CD8-positive, alpha-beta memory T cell (primary cell): ENCODE results near the gene ST3GAL2. TPM values are rescaled to one million over a fixed set of nuclear protein-coding genes. Genes with fewer than 3 reads are reported as not detected.
"Not testable (repeated sequence)": the region's sequence is repeated elsewhere in the genome, so short reads cannot be mapped to it uniquely, and the experiment has no call there.

Experiments
- CTCF ChIA-PET: fragments of 350-600 bp; sonication (Branson Sonifier 250); formaldehyde crosslinking; loops from one replicate; lab custom pipeline; 2021; ENCODE audit warnings: antibody characterized with exemption; lab: Charles Lee
- POLR2A ChIA-PET: fragments of 350-600 bp; sonication (Branson Sonifier 250); formaldehyde crosslinking; loops from one replicate; lab custom pipeline; 2021; ENCODE audit warnings: antibody characterized with exemption; lab: Charles Lee
- DNase-seq, 5 donors: peaks; one replicate each; pipeline versions ENCODE4 v3.0.0 to v3.0.0-alpha.2; 2020 to 2022; ENCODE audit warnings: mixed read lengths in 1 of 5
- H3K27ac ChIP-seq: one replicate; pipeline ENCODE4 v1.7.0; 2013; ENCODE audit warnings: low read depth, mild to moderate bottlenecking, low read length, moderate library complexity
- H3K27me3 ChIP-seq: 2 replicates; pipeline ENCODE4 v1.7.0; 2013; ENCODE audit warnings: low read length, mild to moderate bottlenecking; ENCODE audit not compliant: insufficient read depth, poor library complexity, severe bottlenecking
- H3K36me3 ChIP-seq: 2 replicates; pipeline ENCODE4 v1.7.0; 2013; ENCODE audit warnings: mild to moderate bottlenecking, low read length, moderate library complexity; ENCODE audit not compliant: insufficient read depth
- H3K4me1 ChIP-seq: 2 replicates; pipeline ENCODE4 v1.7.0; 2013; ENCODE audit warnings: mild to moderate bottlenecking, low read length, moderate library complexity; ENCODE audit not compliant: insufficient read depth
- H3K4me3 ChIP-seq: 2 replicates; pipeline ENCODE4 v1.7.0; 2013; ENCODE audit warnings: mild to moderate bottlenecking, low read length
- H3K9me3 ChIP-seq: 2 replicates; pipeline ENCODE4 v1.7.0; 2013; ENCODE audit warnings: mild to moderate bottlenecking, low read length
- H3K27ac Mint-ChIP-seq, 8 donors: one replicate each; pipeline ENCODE4 v1.8.0; 2020 to 2021; ENCODE audit warnings: mixed read lengths in 8 of 8, mild to moderate bottlenecking in 6 of 8, inconsistent platforms in 3 of 8, moderate library complexity in 3 of 8
- H3K27me3 Mint-ChIP-seq, 2 donors: one replicate each; pipeline ENCODE4 v1.8.0; 2020 to 2021; ENCODE audit warnings: mixed read lengths in 2 of 2, mild to moderate bottlenecking in 1 of 2, moderate library complexity in 1 of 2
- H3K36me3 Mint-ChIP-seq, 3 donors: one replicate each; pipeline ENCODE4 v1.8.0; 2020 to 2021; ENCODE audit warnings: mixed read lengths in 3 of 3, inconsistent platforms in 1 of 3, mild to moderate bottlenecking in 1 of 3
- H3K4me1 Mint-ChIP-seq, 3 donors: one replicate each; pipeline ENCODE4 v1.8.0; 2020 to 2021; ENCODE audit warnings: mixed read lengths in 3 of 3, inconsistent platforms in 1 of 3, mild to moderate bottlenecking in 1 of 3
- H3K4me3 Mint-ChIP-seq, 7 donors: one replicate each; pipeline ENCODE4 v1.8.0; 2020 to 2021; ENCODE audit warnings: mixed read lengths in 7 of 7, mild to moderate bottlenecking in 6 of 7, moderate library complexity in 4 of 7, inconsistent platforms in 2 of 7
- H3K9me3 Mint-ChIP-seq, 5 donors: one replicate each; pipeline ENCODE4 v1.8.0; 2020 to 2022; ENCODE audit warnings: mixed read lengths in 5 of 5, mild to moderate bottlenecking in 3 of 5, moderate library complexity in 2 of 5, inconsistent platforms in 1 of 5
- polyA plus RNA-seq: library from polyadenylated mRNA; unstranded; fragments of 300-500 nt; fragmentation: Illumina TruSeq; gene quantifications from one replicate; pipeline ENCODE4 v1.2.3, GENCODE V29; 2021
- total RNA-seq, 2 experiments: library from RNA; stranded (reverse); gene quantifications; one replicate each; pipeline ENCODE4 v1.2.3, GENCODE V29; 2021

ST3GAL2 gene
- total and polyA plus RNA-seq, 3 experiments from 2014 or later, result 20.1 to 24.8 (median 24.2) TPM

- Mint-ChIP-seq H3K27me3 (no peaks in the 10 kb centered on the region), H3K36me3 (peaks cover 0 to 24% (median 4%) of the 10 kb centered on the region in 3 donors), H3K4me1 (peaks cover 0 to 8% (median 4%) of the 10 kb centered on the region in 3 donors), H3K4me3 (no peak overlapping the region), H3K9me3 (no peaks in the 10 kb centered on the region), H3K27ac (no peak overlapping the region)
- Histone ChIP-seq H3K4me1 (no peaks in the 10 kb centered on the region), H3K4me3 (no peak overlapping the region), H3K27me3 (no peaks in the 10 kb centered on the region), H3K36me3 (no peaks in the 10 kb centered on the region), H3K27ac (no peak overlapping the region), H3K9me3 (no peaks in the 10 kb centered on the region)
- POLR2A ChIA-PET, result no interaction called here
- CTCF ChIA-PET, result interaction anchor here (0.9 to 1.0 kb wide), 2 partner anchors 9 to 23 kb away, joined by 3 read pairs; no protein-coding TSS in a partner anchor
- no peak for DNase-seq
These were observed 46.3 kb downstream of the ST3GAL2 start for GRCh38 chr16:70392606-70393005.

DNA sequence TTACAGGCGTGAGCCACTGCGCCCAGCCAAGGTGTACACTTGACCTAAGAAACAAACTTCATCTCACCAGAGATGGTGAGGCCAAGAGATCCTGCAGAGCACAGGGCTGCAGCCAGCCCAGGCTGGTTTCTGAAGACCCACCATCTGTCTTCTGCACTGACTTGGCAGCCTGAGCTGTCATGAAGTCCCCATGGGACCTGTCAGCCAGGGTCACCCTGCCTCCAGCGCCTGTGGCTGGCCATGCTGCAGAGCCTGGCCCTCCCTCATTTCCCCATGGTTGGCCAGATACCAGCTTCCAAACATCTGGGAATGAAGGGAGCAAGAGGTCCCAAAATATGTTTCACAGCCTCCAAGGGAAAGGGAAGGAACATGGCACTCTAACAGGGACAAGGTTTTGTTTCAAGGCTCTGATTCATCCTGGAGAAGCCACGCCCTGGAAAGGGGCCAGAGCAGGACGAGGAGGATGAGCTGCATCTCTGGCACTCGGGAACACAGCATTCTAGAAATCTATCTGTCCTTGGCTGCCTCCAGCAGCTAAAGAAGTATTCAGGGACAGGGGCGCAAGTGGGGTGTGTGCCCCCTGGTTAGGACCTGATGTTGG lies 46.9 kb downstream of the ST3GAL2 start:
- no peak overlapping the region for H3K4me3 Mint-ChIP-seq
- no peak for DNase-seq
- H3K4me1 Mint-ChIP-seq, result peaks cover 0 to 8% (median 4%) of the 10 kb centered on the region in 3 donors
- H3K9me3 Mint-ChIP-seq, result no peaks in the 10 kb centered on the region
- POLR2A ChIA-PET, result no interaction called here
- CTCF ChIA-PET, result interaction anchor here (0.9 to 1.0 kb wide), 2 partner anchors 9 to 22 kb away, joined by 3 read pairs; no protein-coding TSS in a partner anchor
- H3K27me3 Mint-ChIP-seq, result no peaks in the 10 kb centered on the region
- no peaks in the 10 kb centered on the region for H3K9me3 ChIP-seq
- no peaks in the 10 kb centered on the region for H3K36me3 ChIP-seq
- H3K4me1 ChIP-seq, result no peaks in the 10 kb centered on the region
- H3K27ac Mint-ChIP-seq, result no peak overlapping the region
- H3K27me3 ChIP-seq, result no peaks in the 10 kb centered on the region
- no peak overlapping the region for H3K4me3 ChIP-seq
- H3K27ac ChIP-seq, result no peak overlapping the region
- H3K36me3 Mint-ChIP-seq, result peaks cover 0 to 27% (median 4%) of the 10 kb centered on the region in 3 donors

- Histone ChIP-seq H3K4me3 (no peak overlapping the region), H3K4me1 (no peaks in the 10 kb centered on the region), H3K9me3 (no peaks in the 10 kb centered on the region), H3K27me3 (no peaks in the 10 kb centered on the region), H3K36me3 (no peaks in the 10 kb centered on the region), H3K27ac (no peak overlapping the region)
- Mint-ChIP-seq H3K4me1 (peaks cover 0 to 8% (median 4%) of the 10 kb centered on the region in 3 donors), H3K9me3 (no peaks in the 10 kb centered on the region), H3K4me3 (no peak overlapping the region), H3K27me3 (no peaks in the 10 kb centered on the region), H3K27ac (peak overlapping the region in 3 of 8 donors; percentile 23 to 90 (median 55)), H3K36me3 (peaks cover 0 to 24% (median 4%) of the 10 kb centered on the region in 3 donors)
- POLR2A ChIA-PET, result no interaction called here
- DNase-seq, result no peak
- CTCF ChIA-PET, result no interaction called here
These were observed 47.5 kb downstream of the ST3GAL2 start for GRCh38 chr16:70391446-70391845.

DNA sequence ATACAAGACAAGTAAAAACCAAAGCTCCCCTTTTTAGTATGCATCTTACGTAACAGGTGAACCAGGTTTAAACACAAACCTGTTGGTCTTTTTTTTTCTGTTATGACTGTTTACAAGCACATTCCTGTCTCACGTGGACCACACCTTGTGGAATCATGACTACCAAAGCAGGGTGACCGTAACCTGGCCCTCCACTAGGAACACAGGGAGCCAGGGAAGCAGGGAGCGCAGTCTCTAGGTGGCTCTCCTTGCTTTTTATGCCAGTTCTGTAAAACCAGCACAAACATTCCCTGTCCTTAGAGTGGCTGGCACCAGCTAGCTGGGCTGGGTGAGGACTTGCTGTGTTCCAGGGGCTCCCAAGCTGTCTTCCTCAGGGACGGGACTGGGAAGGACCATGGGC lies 48.1 kb downstream of the ST3GAL2 start:
- Histone ChIP-seq H3K9me3 (no peaks in the 10 kb centered on the region), H3K27me3 (no peaks in the 10 kb centered on the region), H3K27ac (no peak overlapping the region), H3K36me3 (no peaks in the 10 kb centered on the region), H3K4me1 (no peaks in the 10 kb centered on the region), H3K4me3 (no peak overlapping the region)
- Mint-ChIP-seq H3K9me3 (no peaks in the 10 kb centered on the region), H3K4me1 (peaks cover 0 to 8% (median 4%) of the 10 kb centered on the region in 3 donors), H3K36me3 (peaks cover 0 to 22% (median 4%) of the 10 kb centered on the region in 3 donors), H3K4me3 (no peak overlapping the region), H3K27ac (peak overlapping the region in 1 of 8 donors; percentile 23), H3K27me3 (no peaks in the 10 kb centered on the region)
- ChIA-PET CTCF (no interaction called here), POLR2A (no interaction called here)
- no peak for DNase-seq

GRCh38 chr16:70388006-70388680 lies 50.8 kb downstream of the ST3GAL2 start:
- H3K27ac ChIP-seq, result no peak overlapping the region
- peaks cover 0 to 25% (median 6%) of the 10 kb centered on the region in 3 donors for H3K36me3 Mint-ChIP-seq
- H3K4me3 ChIP-seq, result no peak overlapping the region
- H3K9me3 ChIP-seq, result no peaks in the 10 kb centered on the region
- H3K9me3 Mint-ChIP-seq, result no peaks in the 10 kb centered on the region
- H3K27me3 ChIP-seq, result no peaks in the 10 kb centered on the region
- H3K4me3 Mint-ChIP-seq, result no peak overlapping the region
- CTCF ChIA-PET, result interaction anchor here (1.1 kb wide), 1 partner anchor 18 kb away, joined by 3 read pairs; no protein-coding TSS in a partner anchor
- H3K36me3 ChIP-seq, result peaks cover 3% of the 10 kb centered on the region
- no peaks in the 10 kb centered on the region for H3K4me1 ChIP-seq
- H3K4me1 Mint-ChIP-seq, result peaks cover 0 to 4% (median 0%) of the 10 kb centered on the region in 3 donors
- no peak for DNase-seq
- H3K27me3 Mint-ChIP-seq, result no peaks in the 10 kb centered on the region
- POLR2A ChIA-PET, result interaction anchor here (0.6 kb wide), 1 partner anchor 85 kb away, joined by 4 read pairs; no protein-coding TSS in a partner anchor
- H3K27ac Mint-ChIP-seq, result peak overlapping the region in 3 of 8 donors; percentile 12 to 71 (median 55)

GRCh38 chr16:70386289-70386986 lies 52.5 kb downstream of the ST3GAL2 start:
- H3K27me3 Mint-ChIP-seq, H3K27ac ChIP-seq, DNase-seq, H3K4me3 ChIP-seq, H3K27me3 ChIP-seq, H3K4me3 Mint-ChIP-seq, H3K9me3 ChIP-seq, H3K4me1 Mint-ChIP-seq, H3K36me3 ChIP-seq, POLR2A ChIA-PET, H3K4me1 ChIP-seq, H3K9me3 Mint-ChIP-seq: not testable (repeated sequence)
- H3K27ac Mint-ChIP-seq, result peak overlapping the region in 1 of 8 donors; percentile 29
- CTCF ChIA-PET, result interaction anchor here (1.4 kb wide), 1 partner anchor 385 kb away, joined by 3 read pairs; no protein-coding TSS in a partner anchor
- peaks cover 0 to 24% (median 6%) of the 10 kb centered on the region in 3 donors for H3K36me3 Mint-ChIP-seq

DNA sequence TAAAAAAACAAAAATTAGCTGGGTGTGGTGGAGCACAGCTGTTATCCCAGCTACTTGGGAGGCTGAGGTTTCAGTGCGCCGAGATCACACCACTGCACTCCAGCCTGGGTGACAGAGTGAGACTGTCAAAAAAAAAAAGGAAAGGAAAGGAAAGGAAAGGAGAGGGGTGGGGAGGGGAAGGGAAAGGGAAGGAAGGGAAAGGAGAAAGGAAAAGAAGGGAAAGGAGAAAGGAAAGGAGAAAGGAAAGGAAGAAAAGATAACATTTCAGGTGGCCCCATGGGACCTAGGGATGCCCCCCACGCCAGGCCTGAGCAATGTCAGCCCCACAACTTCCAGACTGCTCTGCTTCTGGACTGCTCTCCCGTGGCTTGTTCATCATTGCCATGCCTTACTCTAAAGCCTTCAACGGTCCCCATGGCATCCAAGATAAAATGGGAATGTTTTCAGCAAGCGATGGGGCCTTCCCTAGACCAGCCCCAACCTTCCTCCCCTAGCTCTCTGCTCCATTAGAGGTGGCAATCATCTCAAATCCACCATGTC lies 55.4 kb downstream of the ST3GAL2 start:
- Histone ChIP-seq H3K4me3 (no peak overlapping the region), H3K27ac (no peak overlapping the region), H3K36me3 (peaks cover 3% of the 10 kb centered on the region), H3K4me1 (peaks cover 16% of the 10 kb centered on the region), H3K9me3 (no peaks in the 10 kb centered on the region), H3K27me3 (no peaks in the 10 kb centered on the region)
- Mint-ChIP-seq H3K27ac (peak overlapping the region in 6 of 8 donors; percentile 41 to 79 (median 57)), H3K4me3 (peak overlapping the region in 2 of 7 donors; percentile 37 to 95), H3K36me3 (peaks cover 0 to 30% (median 6%) of the 10 kb centered on the region in 3 donors), H3K9me3 (no peaks in the 10 kb centered on the region), H3K27me3 (no peaks in the 10 kb centered on the region), H3K4me1 (peaks cover 14 to 16% (median 15%) of the 10 kb centered on the region in 3 donors)
- no peak for DNase-seq
- POLR2A ChIA-PET, result no interaction called here
- CTCF ChIA-PET, result no interaction called here
